ENCODE measurements around the gene TAF11L11.
"Not testable (repeated sequence)": the region's sequence is repeated elsewhere in the genome, so short reads cannot be mapped to it uniquely, and the experiment has no call there.

DNA sequence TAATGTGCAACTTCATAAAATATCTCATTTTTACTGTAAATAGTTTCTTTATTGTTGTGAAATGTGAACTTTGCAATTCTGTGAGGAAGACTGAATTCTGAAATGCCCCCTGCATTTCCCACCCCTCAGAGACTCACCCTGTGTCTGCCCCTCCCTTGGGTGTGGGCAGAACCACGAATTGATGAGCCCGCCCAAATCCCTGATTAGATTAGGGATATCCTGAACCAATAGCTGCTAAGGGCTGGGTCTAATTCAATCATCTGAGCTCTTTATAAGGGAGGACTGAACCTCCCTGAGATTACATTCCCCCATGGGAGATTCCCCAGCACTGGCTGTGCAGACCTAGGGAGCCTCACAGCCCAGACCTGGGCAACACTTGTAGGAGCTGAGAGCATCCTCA, 6.1 kb downstream of the TAF11L11 start, which contains the start of gene TAF11L12:
- not testable (repeated sequence) for TF ChIP-seq YY1 (IDR thresholded peaks at IDR 0.05; ENCODE audit: insufficient read depth, insufficient read length); SUZ12 (IDR thresholded peaks at IDR 0.05; ENCODE audit: extremely low read depth, insufficient read depth, insufficient read length)

Data from NT2/D1 (cell line).